ENCODE measurements around the gene MEAK7.

DNA sequence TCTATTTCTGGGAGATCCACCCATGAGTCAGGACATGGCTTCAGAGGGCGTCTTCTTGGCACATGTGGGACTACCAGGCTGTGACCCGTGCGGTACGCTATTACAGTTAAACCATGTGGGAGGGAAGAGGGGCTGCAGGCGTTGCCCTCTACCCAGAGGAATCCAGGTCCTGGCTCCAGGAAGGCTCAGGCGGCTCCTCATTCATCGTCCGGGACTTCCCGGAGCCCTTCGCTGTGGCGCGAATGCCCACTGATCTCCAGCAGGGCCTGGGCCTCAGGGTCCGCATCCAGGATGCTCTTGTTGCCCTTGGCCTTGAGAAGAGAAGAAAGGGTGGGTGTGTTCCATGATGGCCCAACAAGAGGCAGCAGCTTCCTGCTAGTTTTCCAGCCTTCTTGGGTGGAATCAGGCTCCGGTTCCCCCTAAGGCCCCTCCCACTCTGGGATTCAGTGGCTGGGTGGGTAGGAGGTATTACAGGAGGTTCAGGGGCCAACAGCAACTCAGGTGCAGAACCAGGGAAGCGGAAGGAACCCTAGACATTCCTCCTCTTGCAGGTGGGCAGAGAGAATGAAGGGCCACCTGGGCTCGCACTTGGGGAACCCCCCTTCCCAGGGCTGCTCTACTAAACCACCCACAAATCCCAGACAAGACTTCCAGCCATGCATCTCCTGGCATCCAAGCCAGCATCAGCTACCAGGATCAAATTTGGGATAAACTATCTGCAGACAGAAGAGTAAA is 24.6 kb downstream of the MEAK7 start:
- TF ChIP-seq, protein P1, sequence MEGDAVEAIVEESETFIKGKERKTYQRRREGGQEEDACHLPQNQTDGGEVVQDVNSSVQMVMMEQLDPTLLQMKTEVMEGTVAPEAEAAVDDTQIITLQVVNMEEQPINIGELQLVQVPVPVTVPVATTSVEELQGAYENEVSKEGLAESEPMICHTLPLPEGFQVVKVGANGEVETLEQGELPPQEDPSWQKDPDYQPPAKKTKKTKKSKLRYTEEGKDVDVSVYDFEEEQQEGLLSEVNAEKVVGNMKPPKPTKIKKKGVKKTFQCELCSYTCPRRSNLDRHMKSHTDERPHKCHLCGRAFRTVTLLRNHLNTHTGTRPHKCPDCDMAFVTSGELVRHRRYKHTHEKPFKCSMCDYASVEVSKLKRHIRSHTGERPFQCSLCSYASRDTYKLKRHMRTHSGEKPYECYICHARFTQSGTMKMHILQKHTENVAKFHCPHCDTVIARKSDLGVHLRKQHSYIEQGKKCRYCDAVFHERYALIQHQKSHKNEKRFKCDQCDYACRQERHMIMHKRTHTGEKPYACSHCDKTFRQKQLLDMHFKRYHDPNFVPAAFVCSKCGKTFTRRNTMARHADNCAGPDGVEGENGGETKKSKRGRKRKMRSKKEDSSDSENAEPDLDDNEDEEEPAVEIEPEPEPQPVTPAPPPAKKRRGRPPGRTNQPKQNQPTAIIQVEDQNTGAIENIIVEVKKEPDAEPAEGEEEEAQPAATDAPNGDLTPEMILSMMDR (IDR thresholded peaks at IDR 0.05) = no peak
- TF ChIP-seq POLR2A (IDR thresholded peaks at IDR 0.05) = no peak

Measured in adrenal gland (tissue), 5 donors.